GM23338 (cell line): Measurements from ENCODE around the gene RSPH4A. TPM values are rescaled to one million over a fixed set of nuclear protein-coding genes. Genes with fewer than 3 reads are reported as not detected.

Source experiments
- ATAC-seq: fragments of 200-7000 bp; cut with Tn5 transposase; 3 replicates; pipeline ENCODE4 v1.9.1; 2020
- DNase-seq: peaks from one replicate; pipeline ENCODE4 v3.0.0-alpha.2; 2015; ENCODE audit warnings: low spot score
- H2AFZ ChIP-seq: fragments of 200-600 bp; sonication (generic); 2 replicates; pipeline ENCODE4 v1.8.0; 2016; ENCODE audit warnings: antibody characterized with exemption, mild to moderate bottlenecking, moderate library complexity
- H3F3A ChIP-seq: fragments of 200-600 bp; sonication (generic); replicated peaks from 2 replicates; pipeline ENCODE4 v1.8.0; 2017; ENCODE audit warnings: antibody characterized with exemption, mixed run types, low read depth
- H3K27ac ChIP-seq: fragments of 200-600 bp; sonication (generic); 2 replicates; pipeline ENCODE4 v1.6.1; 2016; ENCODE audit warnings: low read depth
- H3K27me3 ChIP-seq: fragments of 200-600 bp; sonication (generic); 2 replicates; pipeline ENCODE4 v1.8.0; 2016; ENCODE audit warnings: mild to moderate bottlenecking, mixed run types, moderate library complexity; ENCODE audit not compliant: insufficient read depth
- H3K36me3 ChIP-seq: fragments of 200-600 bp; sonication (generic); 2 replicates; pipeline ENCODE4 v1.8.0; 2016; ENCODE audit warnings: mild to moderate bottlenecking; ENCODE audit not compliant: insufficient read depth
- H3K4me1 ChIP-seq: fragments of 200-600 bp; sonication (generic); 2 replicates; pipeline ENCODE4 v1.8.0; 2016; ENCODE audit warnings: mild to moderate bottlenecking, moderate library complexity; ENCODE audit not compliant: insufficient read depth
- H3K4me2 ChIP-seq: fragments of 200-600 bp; sonication (generic); 2 replicates; pipeline ENCODE4 v1.7.1; 2017; ENCODE audit warnings: mixed run types
- H3K4me3 ChIP-seq: fragments of 200-600 bp; sonication (generic); 2 replicates; pipeline ENCODE4 v1.6.1; 2016; ENCODE audit warnings: mixed run types
- H3K79me2 ChIP-seq: fragments of 200-600 bp; sonication (generic); replicated peaks from 2 replicates; pipeline ENCODE4 v1.8.0; 2017; ENCODE audit warnings: mild to moderate bottlenecking; ENCODE audit not compliant: insufficient read depth
- H3K9me2 ChIP-seq: fragments of 200-600 bp; sonication (generic); 2 replicates; pipeline ENCODE4 v1.8.0; 2017; ENCODE audit not compliant: insufficient read depth
- H4K20me1 ChIP-seq: fragments of 200-600 bp; sonication (generic); replicated peaks from 2 replicates; pipeline ENCODE4 v1.8.0; 2017; ENCODE audit warnings: mild to moderate bottlenecking; ENCODE audit not compliant: insufficient read depth
- H3K27ac Mint-ChIP-seq: 2 replicates; pipeline ENCODE4 v1.8.0; 2020; ENCODE audit warnings: inconsistent platforms, mild to moderate bottlenecking, moderate library complexity, mixed read lengths
- H3K27me3 Mint-ChIP-seq: 3 replicates; pipeline ENCODE4 v1.8.0; 2022; ENCODE audit warnings: low read depth, mild to moderate bottlenecking, moderate library complexity, mixed read lengths, inconsistent platforms; ENCODE audit not compliant: insufficient read depth, poor library complexity
- H3K36me3 Mint-ChIP-seq: 3 replicates; pipeline ENCODE4 v1.8.0; 2021; ENCODE audit warnings: low read depth, mild to moderate bottlenecking, inconsistent platforms, moderate library complexity, mixed read lengths
- H3K4me1 Mint-ChIP-seq: 3 replicates; pipeline ENCODE4 v1.8.0; 2020; ENCODE audit warnings: mild to moderate bottlenecking, inconsistent platforms, mixed read lengths
- H3K4me3 Mint-ChIP-seq: 3 replicates; pipeline ENCODE4 v1.8.0; 2021; ENCODE audit warnings: moderate library complexity, mild to moderate bottlenecking, inconsistent platforms, mixed read lengths
- H3K9me3 Mint-ChIP-seq: 3 replicates; pipeline ENCODE4 v1.8.0; 2020; ENCODE audit warnings: moderate library complexity, mild to moderate bottlenecking, inconsistent platforms, mixed read lengths
- CREB1 ChIP-seq: fragments of 250-450 bp; sonication (Bioruptor Pico); IDR thresholded peaks from 2 replicates; pipeline ENCODE4 v1.5.0; 2020; ENCODE audit warnings: low read depth, mild to moderate bottlenecking, moderate library complexity
- CTCF ChIP-seq, 2 experiments: fragments of 200-600 bp in 1 of 2; sonication (generic) in 1 of 2; conservative IDR thresholded peaks; 2 replicates each; pipeline versions ENCODE4 v1.5.1 to v1.6.1; 2016 to 2017; ENCODE audit warnings: antibody characterized with exemption in 2 of 2, low read depth in 2 of 2, mild to moderate bottlenecking in 2 of 2, moderate library complexity in 1 of 2
- ETS1 ChIP-seq: IDR thresholded peaks from 2 replicates; pipeline ENCODE4 v1.6.1; 2016; ENCODE audit warnings: antibody characterized with exemption
- EZH2 ChIP-seq: fragments of 200-600 bp; sonication (generic); IDR thresholded peaks from one replicate; pipeline ENCODE4 v1.8.0; 2017; ENCODE audit warnings: antibody characterized with exemption, mild to moderate bottlenecking, low read depth; ENCODE audit not compliant: unreplicated experiment
- EZH2phosphoT487 ChIP-seq: fragments of 200-600 bp; sonication (generic); IDR thresholded peaks from one replicate; pipeline ENCODE4 v1.8.1; 2018; ENCODE audit warnings: antibody characterized with exemption; ENCODE audit not compliant: unreplicated experiment
- JUNB ChIP-seq: IDR thresholded peaks from one replicate; pipeline ENCODE4 v1.6.1; 2016; ENCODE audit warnings: antibody characterized with exemption; ENCODE audit not compliant: unreplicated experiment
- NANOG ChIP-seq: IDR thresholded peaks from 2 replicates; pipeline ENCODE4 v1.6.1; 2016; ENCODE audit warnings: antibody characterized with exemption, borderline replicate concordance
- POLR2AphosphoS5 ChIP-seq: IDR thresholded peaks from 2 replicates; pipeline ENCODE4 v1.6.1; 2016; ENCODE audit warnings: antibody characterized with exemption, low read depth
- REST ChIP-seq: IDR thresholded peaks from one replicate; pipeline ENCODE4 v1.6.1; 2018; ENCODE audit warnings: antibody characterized with exemption; ENCODE audit not compliant: unreplicated experiment
- ZNF114 ChIP-seq: fragments of 250-450 bp; sonication (Bioruptor Pico); IDR thresholded peaks from 2 replicates; pipeline ENCODE4 v1.5.0; 2020; ENCODE audit warnings: mild to moderate bottlenecking, moderate library complexity
- ZNF331 ChIP-seq: fragments of 250-450 bp; sonication (Bioruptor Pico); IDR thresholded peaks from 2 replicates; pipeline ENCODE4 v1.5.0; 2020; ENCODE audit warnings: low read depth, mild to moderate bottlenecking, moderate library complexity
- polyA plus RNA-seq: library from polyadenylated mRNA; unstranded; fragments of >200 nt; fragmentation: Nextera tagmentation; extraction: Ambion mirVana; gene quantifications from 2 replicates; pipeline ENCODE4 v1.2.1, GENCODE V29; 2016
- total RNA-seq: library from RNA; depleted of rRNA; stranded (reverse); fragments of >200 nt; shearing (Covaris generic); gene quantifications from 2 replicates; pipeline ENCODE4 v1.2.3, GENCODE V29; 2014

The RSPH4A gene
- total and polyA plus RNA-seq, 2 experiments from 2014 or later = 0.52 to 1.0 TPM

- no peak for TF ChIP-seq ETS1
These were observed 31.9 kb downstream of the RSPH4A start (continued) for GRCh38 chr6:116648156-116648555.

GRCh38 chr6:116649129-116649528 is 32.9 kb downstream of the RSPH4A start:
- no peaks in the 10 kb centered on the region for H3K9me3 Mint-ChIP-seq

GRCh38 chr6:116651916-116652315 is 35.6 kb downstream of the RSPH4A start:
- H3K27ac ChIP-seq = no peak overlapping the region
- ATAC-seq (no peak), DNase-seq (no peak)
- no peak overlapping the region for H2AFZ ChIP-seq
- no peaks in the 10 kb centered on the region for H3K9me2 ChIP-seq
- Mint-ChIP-seq H3K4me1 (no peaks in the 10 kb centered on the region), H3K4me3 (no peak overlapping the region), H3K36me3 (peaks cover 6% of the 10 kb centered on the region; the same call in 2 of the 3 replicates), H3K9me3 (no peaks in the 10 kb centered on the region), H3K27ac (no peak overlapping the region), H3K27me3 (no peaks in the 10 kb centered on the region)
- H3K4me1 ChIP-seq = no peaks in the 10 kb centered on the region
- peaks cover 3% of the 10 kb centered on the region; the same call in 1 of the 2 replicates for H3K36me3 ChIP-seq
- no peaks in the 10 kb centered on the region for H3K27me3 ChIP-seq
- no peaks in the 10 kb centered on the region for H3F3A ChIP-seq
- H3K4me2 ChIP-seq = no peak overlapping the region
- H3K4me3 ChIP-seq = no peak overlapping the region
- H4K20me1 ChIP-seq = no peaks in the 10 kb centered on the region
- H3K79me2 ChIP-seq = no peaks in the 10 kb centered on the region
- TF ChIP-seq CREB1 (CRISPR knock-in tag) (no peak), ETS1 (no peak), CTCF (conservative IDR thresholded peaks at IDR 0.05; ENCODE audit: low read depth in 2 of 2) (no peak), POLR2AphosphoS5 (no peak), ZNF331 (no peak), REST (no peak), ZNF114 (CRISPR knock-in tag) (no peak), NANOG (no peak), EZH2 (no peak), EZH2phosphoT487 (no peak), JUNB (no peak)

More at GRCh38 chr6:116649129-116649528, 32.9 kb downstream of the RSPH4A start:
- no peaks in the 10 kb centered on the region for H4K20me1 ChIP-seq
- H3K27me3 ChIP-seq = no peaks in the 10 kb centered on the region
- no peak overlapping the region for H3K4me3 Mint-ChIP-seq
- H2AFZ ChIP-seq = no peak overlapping the region
- no peaks in the 10 kb centered on the region for H3K79me2 ChIP-seq
- no peaks in the 10 kb centered on the region for H3K4me1 Mint-ChIP-seq
- no peaks in the 10 kb centered on the region for H3K4me1 ChIP-seq
- peaks cover 3% of the 10 kb centered on the region; the same call in 1 of the 2 replicates for H3K36me3 ChIP-seq
- no peaks in the 10 kb centered on the region for H3K9me2 ChIP-seq
- no peak for DNase-seq
- no peak for TF ChIP-seq ZNF331
- TF ChIP-seq ZNF114 (CRISPR knock-in tag) = no peak
- H3K4me3 ChIP-seq = no peak overlapping the region
- no peak overlapping the region for H3K4me2 ChIP-seq
- H3K27me3 Mint-ChIP-seq = no peaks in the 10 kb centered on the region
- peaks cover 20% of the 10 kb centered on the region; the same call in 2 of the 3 replicates for H3K36me3 Mint-ChIP-seq
- no peaks in the 10 kb centered on the region for H3F3A ChIP-seq
- no peak overlapping the region for H3K27ac Mint-ChIP-seq
- no peak for ATAC-seq
- H3K27ac ChIP-seq = no peak overlapping the region
